Measurements from ENCODE around the gene CEP83. TPM values are rescaled to one million over a fixed set of nuclear protein-coding genes. Genes with fewer than 3 reads are reported as not detected.

Gene CEP83
- total and polyA plus RNA-seq, 2 donors (not counting 1 experiment from before 2014, with no cell fraction given) = 4.0 to 24.8 TPM

DNA sequence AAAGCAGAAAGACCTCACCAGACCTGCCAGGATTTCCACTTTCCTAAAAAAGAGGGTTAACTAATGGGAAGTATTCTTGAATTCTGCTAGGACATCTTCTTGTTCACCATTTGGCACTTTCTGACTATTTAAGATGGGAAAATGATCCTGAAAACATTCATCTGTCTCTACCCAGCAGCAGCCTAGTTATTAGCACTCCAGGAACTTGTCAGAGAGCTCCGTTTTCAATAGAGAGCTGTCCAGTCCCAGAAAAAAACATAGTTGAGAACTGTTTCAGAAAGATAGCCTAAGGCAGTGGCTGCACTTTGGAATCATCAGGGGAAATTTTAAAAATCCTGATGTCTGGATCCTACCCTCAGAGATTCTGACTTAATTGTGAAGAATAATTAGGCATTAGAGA is 22.1 kb upstream of the CEP83 start:
- H3K4me3 Mint-ChIP-seq = no peak overlapping the region

DNA sequence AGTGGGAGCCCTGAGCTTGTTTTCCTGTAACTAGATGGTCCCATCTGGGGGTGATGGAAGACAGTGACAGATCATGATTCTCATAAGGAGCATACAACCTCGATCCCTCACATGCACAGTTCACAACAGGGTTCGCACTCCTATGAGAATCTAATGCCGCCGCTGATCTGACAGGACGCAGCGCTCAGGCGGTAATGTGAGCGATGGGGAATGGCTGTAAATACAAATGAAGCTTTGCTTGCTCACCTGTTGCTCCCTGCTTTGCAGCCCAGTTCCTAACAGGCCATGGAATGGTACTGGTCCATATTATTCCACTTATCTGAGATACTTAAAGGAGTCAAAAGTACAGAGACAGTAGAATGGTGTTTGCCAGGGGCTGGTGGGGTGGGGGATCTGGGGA is 9.9 kb upstream of the CEP83 start:
- Mint-ChIP-seq H3K27me3 (no peaks in the 10 kb centered on the region), H3K9me3 (ENCODE audit: insufficient read depth) (no peaks in the 10 kb centered on the region), H3K4me3 (no peak overlapping the region), H3K27ac (no peak overlapping the region), H3K4me1 (no peaks in the 10 kb centered on the region)
- Histone ChIP-seq H3K27ac (ENCODE audit: low read length in 2 of 2) (no peak overlapping the region), H3K79me2 (ENCODE audit: control insufficient read depth, insufficient read depth, low read length) (no peaks in the 10 kb centered on the region), H3K4me1 (ENCODE audit: control insufficient read depth in 2 of 2, insufficient read depth in 2 of 2, low read length in 2 of 2) (no peaks in the 10 kb centered on the region), H4K20me1 (ENCODE audit: control insufficient read depth, insufficient read depth, low read length, poor library complexity, severe bottlenecking) (no peaks in the 10 kb centered on the region), H3K9me3 (ENCODE audit: control extremely low read depth in 1 of 3, control insufficient read depth in 2 of 3, insufficient read depth in 1 of 3, low read length in 2 of 3) (peaks cover 0 to 1% (median 0%) of the 10 kb centered on the region in 3 donors), H3K36me3 (replicated peaks in 1 of 2; ENCODE audit: control extremely low read depth in 1 of 2, control insufficient read depth in 1 of 2, extremely low read depth in 1 of 2, insufficient read depth in 2 of 2, low read length in 1 of 2) (no peaks in the 10 kb centered on the region), H3K9ac (ENCODE audit: low read length) (no peak overlapping the region), H3K4me2 (replicated peaks; ENCODE audit: low read depth, low read length, poor library complexity, severe bottlenecking) (no peak overlapping the region), H3K27me3 (replicated peaks in 1 of 4; ENCODE audit: control extremely low read depth in 1 of 4, control insufficient read depth in 3 of 4, insufficient read depth in 4 of 4, low read length in 3 of 4) (no peaks in the 10 kb centered on the region), H3K4me3 (ENCODE audit: control extremely low read depth in 1 of 5, extremely low read depth in 1 of 5, insufficient read depth in 1 of 5, low read depth in 2 of 5, low read length in 4 of 5) (no peak overlapping the region), H2AFZ (ENCODE audit: insufficient read depth, low read depth, low read length, poor library complexity, severe bottlenecking) (no peak overlapping the region)
- CTCF ChIA-PET = no interaction called here
- TF ChIP-seq, protein P1, sequence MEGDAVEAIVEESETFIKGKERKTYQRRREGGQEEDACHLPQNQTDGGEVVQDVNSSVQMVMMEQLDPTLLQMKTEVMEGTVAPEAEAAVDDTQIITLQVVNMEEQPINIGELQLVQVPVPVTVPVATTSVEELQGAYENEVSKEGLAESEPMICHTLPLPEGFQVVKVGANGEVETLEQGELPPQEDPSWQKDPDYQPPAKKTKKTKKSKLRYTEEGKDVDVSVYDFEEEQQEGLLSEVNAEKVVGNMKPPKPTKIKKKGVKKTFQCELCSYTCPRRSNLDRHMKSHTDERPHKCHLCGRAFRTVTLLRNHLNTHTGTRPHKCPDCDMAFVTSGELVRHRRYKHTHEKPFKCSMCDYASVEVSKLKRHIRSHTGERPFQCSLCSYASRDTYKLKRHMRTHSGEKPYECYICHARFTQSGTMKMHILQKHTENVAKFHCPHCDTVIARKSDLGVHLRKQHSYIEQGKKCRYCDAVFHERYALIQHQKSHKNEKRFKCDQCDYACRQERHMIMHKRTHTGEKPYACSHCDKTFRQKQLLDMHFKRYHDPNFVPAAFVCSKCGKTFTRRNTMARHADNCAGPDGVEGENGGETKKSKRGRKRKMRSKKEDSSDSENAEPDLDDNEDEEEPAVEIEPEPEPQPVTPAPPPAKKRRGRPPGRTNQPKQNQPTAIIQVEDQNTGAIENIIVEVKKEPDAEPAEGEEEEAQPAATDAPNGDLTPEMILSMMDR (IDR thresholded peaks at IDR 0.05) = no peak
- no peak for TF ChIP-seq EZH2 (IDR thresholded peaks at IDR 0.05; ENCODE audit: borderline replicate concordance, insufficient read depth, low read depth, low read length, poor library complexity, severe bottlenecking)
- 98% methylated on average over 6 of the region's 8 CpGs for WGBS (ENCODE audit: insufficient coverage)
- DNase-seq (no peak), ATAC-seq (ENCODE audit: low read depth) (no peak)
- intact Hi-C loops (cut with micrococcal nuclease) = loop anchor here (10.0 kb wide), 3 partner anchors 535 to 1525 kb away; partner anchors contain the start of genes NDUFA12 and SOCS2
- POLR2A ChIA-PET = no interaction called here

More for the DNA sequence above, 22.1 kb upstream of the CEP83 start:
- no peak overlapping the region for H3K27ac ChIP-seq (ENCODE audit: low read length in 2 of 2)
- no peaks in the 10 kb centered on the region for H3K36me3 ChIP-seq (replicated peaks in 1 of 2; ENCODE audit: control extremely low read depth in 1 of 2, control insufficient read depth in 1 of 2, extremely low read depth in 1 of 2, insufficient read depth in 2 of 2, low read length in 1 of 2)
- TF ChIP-seq, protein P1 (IDR thresholded peaks at IDR 0.05) = no peak
- TF ChIP-seq EZH2 (IDR thresholded peaks at IDR 0.05; ENCODE audit: borderline replicate concordance, insufficient read depth, low read depth, low read length, poor library complexity, severe bottlenecking) = no peak
- DNase-seq (no peak), ATAC-seq (ENCODE audit: low read depth) (no peak)
- ChIA-PET CTCF (no interaction called here), POLR2A (no interaction called here)
- WGBS (ENCODE audit: insufficient coverage) = 100% methylated on average over 1 of the region's 1 CpG
- peaks cover 0 to 4% (median 0%) of the 10 kb centered on the region in 4 experiments for H3K27me3 ChIP-seq (replicated peaks in 1 of 4; ENCODE audit: control extremely low read depth in 1 of 4, control insufficient read depth in 3 of 4, insufficient read depth in 4 of 4, low read length in 3 of 4)
- peaks cover 0 to under 1% (median 0%) of the 10 kb centered on the region in 3 donors for H3K9me3 ChIP-seq (ENCODE audit: control extremely low read depth in 1 of 3, control insufficient read depth in 2 of 3, insufficient read depth in 1 of 3, low read length in 2 of 3)
- no peak overlapping the region for H3K4me2 ChIP-seq (replicated peaks; ENCODE audit: low read depth, low read length, poor library complexity, severe bottlenecking)
- H3K79me2 ChIP-seq (ENCODE audit: control insufficient read depth, insufficient read depth, low read length) = no peaks in the 10 kb centered on the region
- no peak overlapping the region for H3K4me3 ChIP-seq (ENCODE audit: control extremely low read depth in 1 of 5, extremely low read depth in 1 of 5, insufficient read depth in 1 of 5, low read depth in 2 of 5, low read length in 4 of 5)
- H3K27ac Mint-ChIP-seq = no peak overlapping the region
- no peaks in the 10 kb centered on the region for H3K9me3 Mint-ChIP-seq (ENCODE audit: insufficient read depth)
- H3K4me1 Mint-ChIP-seq = no peaks in the 10 kb centered on the region
- intact Hi-C loops (cut with micrococcal nuclease) = no loop called here
- H3K27me3 Mint-ChIP-seq = peaks cover 7% of the 10 kb centered on the region
- H3K4me1 ChIP-seq (ENCODE audit: control insufficient read depth in 2 of 2, insufficient read depth in 2 of 2, low read length in 2 of 2) = no peaks in the 10 kb centered on the region
- H3K9ac ChIP-seq (ENCODE audit: low read length) = no peak overlapping the region
- H4K20me1 ChIP-seq (ENCODE audit: control insufficient read depth, insufficient read depth, low read length, poor library complexity, severe bottlenecking) = no peaks in the 10 kb centered on the region
- H2AFZ ChIP-seq (ENCODE audit: insufficient read depth, low read depth, low read length, poor library complexity, severe bottlenecking) = no peak overlapping the region
